ENCODE results near the gene DUSP5. TPM values are rescaled to one million over a fixed set of nuclear protein-coding genes. Genes with fewer than 3 reads are reported as not detected.

Gene DUSP5
- polyA plus RNA-seq, 2 donors: 33.8 to 107 TPM

DNA sequence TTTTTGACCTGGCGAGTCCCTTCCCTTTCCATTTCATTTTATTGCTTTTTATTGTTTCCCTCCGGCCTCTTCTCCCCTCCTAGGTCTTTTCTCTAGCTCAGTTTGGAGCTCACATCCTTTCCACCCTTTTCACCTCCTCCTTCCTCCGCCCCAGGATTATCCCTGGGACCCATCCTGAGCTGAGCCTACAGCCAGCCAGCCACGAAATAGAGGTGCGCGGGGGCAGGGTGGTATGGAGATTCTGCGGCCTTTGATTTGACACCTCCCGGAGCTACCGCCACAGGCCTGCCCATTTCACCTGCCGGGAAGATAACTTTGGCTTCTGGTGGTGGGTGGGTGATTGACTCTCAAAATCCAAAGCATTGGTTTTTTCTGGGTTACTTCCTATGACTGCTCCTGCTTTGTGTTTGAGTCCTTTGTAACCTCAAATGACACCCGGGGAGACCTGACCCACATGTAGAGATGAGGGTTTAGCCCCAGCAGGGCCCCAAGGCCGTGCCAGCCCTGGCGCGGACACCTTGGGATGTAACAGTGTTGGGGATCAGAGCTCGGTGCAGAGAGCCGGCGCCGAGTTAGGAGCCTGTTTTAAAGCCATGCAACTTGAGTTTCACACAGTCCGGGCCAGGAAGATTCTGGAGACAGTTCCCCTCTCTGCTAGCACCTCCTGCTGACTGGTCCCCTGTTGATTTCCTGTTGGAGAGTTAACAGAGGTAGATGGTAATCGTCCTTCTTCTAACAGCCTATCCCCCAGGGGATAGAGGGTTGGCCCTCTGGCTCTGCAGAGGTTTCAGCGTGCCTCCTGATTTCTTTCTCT, 1.5 kb downstream of the DUSP5 start:
- H3K4me1 ChIP-seq (ENCODE audit: control insufficient read depth in 2 of 2, insufficient read depth in 2 of 2, low read length in 1 of 2): peaks cover 3 to 18% of the 10 kb centered on the region in 2 donors
- H3K4me3 ChIP-seq (ENCODE audit: low read depth in 1 of 2, low read length in 2 of 2): peak overlapping the region; percentile 80 to 91
- H3K36me3 ChIP-seq (ENCODE audit: control insufficient read depth in 2 of 2, insufficient read depth in 2 of 2, low read length in 1 of 2): no peaks in the 10 kb centered on the region
- H3K9me3 ChIP-seq (ENCODE audit: control insufficient read depth in 2 of 2, insufficient read depth in 1 of 2, low read depth in 1 of 2, low read length in 1 of 2): no peaks in the 10 kb centered on the region
- peak overlapping the region; percentile 87 to 92 for H3K27ac ChIP-seq (ENCODE audit: low read depth in 2 of 2, low read length in 1 of 2)
- 38 to 40% methylated on average over 21 of the region's 21 CpGs for WGBS, 2 donors
- H3K27me3 ChIP-seq (ENCODE audit: control insufficient read depth in 1 of 2, insufficient read depth in 2 of 2, low read length in 2 of 2): no peaks in the 10 kb centered on the region

DNA sequence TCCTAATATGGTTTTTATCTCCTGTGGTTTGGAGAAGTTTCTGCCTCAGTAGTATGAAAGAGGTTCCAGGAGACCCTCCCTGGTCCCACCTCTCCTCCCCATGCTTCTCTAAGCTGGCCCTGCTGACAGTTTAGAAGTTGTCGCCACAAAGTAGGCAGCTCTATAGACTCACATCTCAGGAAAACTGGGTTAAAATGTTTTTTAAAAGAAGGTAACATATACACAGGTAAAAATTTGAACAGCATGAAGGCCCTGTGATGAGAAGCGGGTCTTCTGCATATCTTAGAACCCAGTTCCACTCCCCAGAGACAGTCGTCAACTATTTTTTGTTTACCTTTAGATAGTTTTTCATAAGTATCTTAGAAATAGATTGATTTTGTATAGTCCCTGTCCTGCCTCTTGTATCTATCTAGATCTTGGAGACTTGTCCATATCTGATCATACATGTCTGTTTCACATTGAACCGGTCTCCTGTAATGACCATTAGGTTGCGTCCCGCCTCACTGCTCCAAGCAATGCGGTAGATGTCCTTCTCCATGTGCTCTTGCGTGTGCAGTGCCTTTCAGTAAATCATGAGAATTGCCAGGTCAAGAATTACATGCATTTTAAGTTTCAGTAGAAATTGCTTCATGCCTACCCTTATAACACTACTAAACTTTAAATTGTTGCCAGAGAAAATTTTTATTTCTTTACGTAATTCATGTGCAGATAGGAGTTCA, 2.2 kb downstream of the DUSP5 start:
- WGBS, 2 donors: 88 to 89% methylated on average over 9 of the region's 9 CpGs

DNA sequence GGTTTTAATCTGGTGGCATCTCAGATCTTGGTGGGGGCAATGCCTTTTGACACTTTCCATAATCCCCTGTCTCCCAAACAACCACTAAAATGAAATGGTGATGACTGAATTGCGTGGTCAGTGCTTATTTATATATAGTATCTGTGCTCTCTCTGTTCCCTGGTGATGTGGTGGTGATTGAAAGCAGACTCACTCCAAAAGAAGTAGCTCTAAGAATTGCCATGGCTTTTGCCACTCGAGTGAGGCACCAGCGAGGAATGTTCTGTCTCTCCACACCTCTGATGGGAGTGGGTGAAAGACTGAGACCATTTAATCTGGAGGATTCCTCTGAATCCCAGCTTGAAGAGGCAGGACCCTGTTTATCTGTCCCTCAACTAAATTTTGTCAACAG, 2.8 kb downstream of the DUSP5 start:
- Histone ChIP-seq H3K36me3 (ENCODE audit: control insufficient read depth in 2 of 2, insufficient read depth in 2 of 2, low read length in 1 of 2) (no peaks in the 10 kb centered on the region), H3K27me3 (ENCODE audit: control insufficient read depth in 1 of 2, insufficient read depth in 2 of 2, low read length in 2 of 2) (no peaks in the 10 kb centered on the region), H3K9me3 (ENCODE audit: control insufficient read depth in 2 of 2, insufficient read depth in 1 of 2, low read depth in 1 of 2, low read length in 1 of 2) (no peaks in the 10 kb centered on the region), H3K4me1 (ENCODE audit: control insufficient read depth in 2 of 2, insufficient read depth in 2 of 2, low read length in 1 of 2) (peaks cover 3 to 18% of the 10 kb centered on the region in 2 donors), H3K27ac (ENCODE audit: low read depth in 2 of 2, low read length in 1 of 2) (peak overlapping the region; percentile 68 to 74), H3K4me3 (ENCODE audit: low read depth in 1 of 2, low read length in 2 of 2) (peak overlapping the region; percentile 43 to 80)
- 65 to 66% methylated on average over 3 of the region's 3 CpGs for WGBS, 2 donors

More for the DNA sequence above, 2.2 kb downstream of the DUSP5 start:
- Histone ChIP-seq H3K4me1 (ENCODE audit: control insufficient read depth in 2 of 2, insufficient read depth in 2 of 2, low read length in 1 of 2) (peaks cover 3 to 18% of the 10 kb centered on the region in 2 donors), H3K36me3 (ENCODE audit: control insufficient read depth in 2 of 2, insufficient read depth in 2 of 2, low read length in 1 of 2) (no peaks in the 10 kb centered on the region), H3K4me3 (ENCODE audit: low read depth in 1 of 2, low read length in 2 of 2) (peak overlapping the region; percentile 80 to 91), H3K9me3 (ENCODE audit: control insufficient read depth in 2 of 2, insufficient read depth in 1 of 2, low read depth in 1 of 2, low read length in 1 of 2) (no peaks in the 10 kb centered on the region), H3K27me3 (ENCODE audit: control insufficient read depth in 1 of 2, insufficient read depth in 2 of 2, low read length in 2 of 2) (no peaks in the 10 kb centered on the region), H3K27ac (ENCODE audit: low read depth in 2 of 2, low read length in 1 of 2) (peak overlapping the region; percentile 87 to 92)

DNA sequence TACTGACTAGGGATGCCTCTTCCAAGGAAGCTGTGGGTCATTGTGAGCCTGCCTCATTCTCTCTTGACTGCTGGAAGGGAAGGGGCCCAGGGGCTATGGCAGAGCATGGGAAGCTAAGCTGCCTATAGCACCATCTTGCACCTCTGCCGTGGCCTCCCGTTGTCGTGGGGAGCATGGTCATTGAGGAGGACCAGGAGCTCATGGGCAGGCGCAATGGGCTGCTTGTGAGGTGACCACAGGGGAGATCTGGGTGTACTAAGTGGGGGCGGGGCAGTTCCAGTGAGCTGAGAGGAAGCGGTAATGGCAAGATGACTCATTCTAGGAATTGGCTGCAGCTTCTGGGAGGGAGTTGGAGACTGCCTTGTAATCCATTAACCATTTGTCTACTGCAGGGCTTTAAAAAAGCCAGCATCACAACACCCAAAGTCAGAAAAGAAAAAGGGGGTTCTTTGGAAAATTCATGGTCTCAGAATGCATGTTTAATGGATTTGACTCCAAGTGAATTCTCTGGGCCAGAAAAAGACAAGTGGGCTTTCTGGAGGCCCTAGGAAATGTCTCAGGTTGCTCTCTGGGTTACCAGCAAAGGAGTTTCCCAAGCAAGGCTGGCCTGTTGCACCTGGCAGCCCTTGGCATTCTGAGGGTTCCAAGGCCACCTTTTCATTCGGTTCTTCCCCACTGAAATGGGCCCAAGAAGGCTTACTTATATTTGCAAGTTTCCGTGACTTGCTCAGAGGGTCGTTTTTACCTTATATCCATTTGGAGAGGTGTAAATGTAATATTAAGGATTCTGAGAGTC, 3.6 kb downstream of the DUSP5 start:
- 24 to 25% methylated on average over 9 of the region's 9 CpGs for WGBS, 2 donors
- H3K27ac ChIP-seq (ENCODE audit: low read depth in 2 of 2, low read length in 1 of 2): peak overlapping the region; percentile 68 to 74
- no peaks in the 10 kb centered on the region for H3K36me3 ChIP-seq (ENCODE audit: control insufficient read depth in 2 of 2, insufficient read depth in 2 of 2, low read length in 1 of 2)
- peak overlapping the region; percentile 43 to 80 for H3K4me3 ChIP-seq (ENCODE audit: low read depth in 1 of 2, low read length in 2 of 2)
- peaks cover 3 to 11% of the 10 kb centered on the region in 2 donors for H3K4me1 ChIP-seq (ENCODE audit: control insufficient read depth in 2 of 2, insufficient read depth in 2 of 2, low read length in 1 of 2)
- no peaks in the 10 kb centered on the region for H3K9me3 ChIP-seq (ENCODE audit: control insufficient read depth in 2 of 2, insufficient read depth in 1 of 2, low read depth in 1 of 2, low read length in 1 of 2)
- no peaks in the 10 kb centered on the region for H3K27me3 ChIP-seq (ENCODE audit: control insufficient read depth in 1 of 2, insufficient read depth in 2 of 2, low read length in 2 of 2)

DNA sequence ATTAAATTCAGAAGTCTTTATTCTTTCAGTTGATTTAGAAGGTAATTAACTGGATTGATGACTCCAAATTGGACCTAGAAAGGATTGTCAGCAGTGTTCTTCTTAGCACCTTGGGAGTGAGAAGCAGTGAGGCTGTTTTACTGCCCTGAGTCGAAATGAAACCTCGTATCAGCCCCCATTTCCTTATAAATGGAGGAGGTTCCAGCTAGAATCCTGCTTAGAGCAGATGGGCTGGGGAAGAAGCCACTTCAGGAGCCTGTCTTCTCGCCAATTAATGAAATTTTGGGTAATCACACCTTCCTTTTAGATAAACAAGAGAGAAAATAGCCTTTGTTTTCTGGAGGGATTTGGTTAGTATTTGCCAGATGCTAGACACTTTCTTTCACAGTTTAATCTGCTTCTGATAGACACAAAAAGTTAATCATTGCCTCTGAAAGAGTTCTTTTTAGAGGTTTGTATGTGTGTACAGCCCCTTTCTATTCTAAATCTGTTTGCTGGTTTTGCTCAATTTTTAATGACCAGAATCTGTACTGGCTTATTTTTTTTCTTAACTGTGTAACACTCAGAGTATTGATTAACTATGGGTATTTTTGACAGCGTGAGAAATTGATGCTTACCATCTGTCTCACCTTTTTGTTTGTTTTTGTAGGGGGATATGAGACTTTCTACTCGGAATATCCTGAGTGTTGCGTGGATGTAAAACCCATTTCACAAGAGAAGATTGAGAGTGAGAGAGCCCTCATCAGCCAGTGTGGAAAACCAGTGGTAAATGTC, 4.6 kb downstream of the DUSP5 start:
- peak overlapping the region; percentile 62 to 84 for H3K27ac ChIP-seq (ENCODE audit: low read depth in 2 of 2, low read length in 1 of 2)
- H3K9me3 ChIP-seq (ENCODE audit: control insufficient read depth in 2 of 2, insufficient read depth in 1 of 2, low read depth in 1 of 2, low read length in 1 of 2): no peaks in the 10 kb centered on the region
- H3K27me3 ChIP-seq (ENCODE audit: control insufficient read depth in 1 of 2, insufficient read depth in 2 of 2, low read length in 2 of 2): no peaks in the 10 kb centered on the region
- peak overlapping the region in 1 of 2 donors; percentile 80 for H3K4me3 ChIP-seq (ENCODE audit: low read depth in 1 of 2, low read length in 2 of 2)
- no peaks in the 10 kb centered on the region for H3K36me3 ChIP-seq (ENCODE audit: control insufficient read depth in 2 of 2, insufficient read depth in 2 of 2, low read length in 1 of 2)
- peaks cover 3 to 10% of the 10 kb centered on the region in 2 donors for H3K4me1 ChIP-seq (ENCODE audit: control insufficient read depth in 2 of 2, insufficient read depth in 2 of 2, low read length in 1 of 2)
- WGBS, 2 donors: 40 to 52% methylated on average over 6 of the region's 6 CpGs

DNA sequence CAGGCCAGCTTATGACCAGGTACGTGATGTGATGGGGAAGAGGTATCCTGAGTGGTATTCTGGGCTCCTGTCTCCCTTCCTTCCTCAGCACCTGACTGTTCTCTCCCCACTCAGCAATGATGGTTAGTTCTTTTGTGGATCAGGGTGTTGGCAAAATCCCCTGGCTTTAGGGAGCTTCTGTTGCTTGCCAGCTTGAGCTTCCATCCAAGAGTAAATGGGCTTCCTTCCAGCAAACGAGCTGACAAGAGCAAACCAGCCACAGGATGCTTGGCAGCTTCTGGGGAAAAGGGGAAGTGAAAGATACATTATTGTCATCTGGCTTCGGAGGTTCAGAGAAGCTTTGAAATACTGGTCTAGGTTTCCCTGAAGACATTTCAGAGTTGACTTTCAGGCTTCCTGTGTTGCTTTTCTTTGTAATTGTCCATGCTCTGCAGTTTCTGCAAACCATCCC, 5.2 kb downstream of the DUSP5 start:
- Histone ChIP-seq H3K4me1 (ENCODE audit: control insufficient read depth in 2 of 2, insufficient read depth in 2 of 2, low read length in 1 of 2) (peaks cover 3 to 10% of the 10 kb centered on the region in 2 donors), H3K4me3 (ENCODE audit: low read depth in 1 of 2, low read length in 2 of 2) (peak overlapping the region in 1 of 2 donors; percentile 23), H3K36me3 (ENCODE audit: control insufficient read depth in 2 of 2, insufficient read depth in 2 of 2, low read length in 1 of 2) (no peaks in the 10 kb centered on the region), H3K27ac (ENCODE audit: low read depth in 2 of 2, low read length in 1 of 2) (peak overlapping the region; percentile 62 to 84), H3K27me3 (ENCODE audit: control insufficient read depth in 1 of 2, insufficient read depth in 2 of 2, low read length in 2 of 2) (no peaks in the 10 kb centered on the region), H3K9me3 (ENCODE audit: control insufficient read depth in 2 of 2, insufficient read depth in 1 of 2, low read depth in 1 of 2, low read length in 1 of 2) (no peaks in the 10 kb centered on the region)
- 4 to 14% methylated on average over 3 of the region's 3 CpGs for WGBS, 2 donors

DNA sequence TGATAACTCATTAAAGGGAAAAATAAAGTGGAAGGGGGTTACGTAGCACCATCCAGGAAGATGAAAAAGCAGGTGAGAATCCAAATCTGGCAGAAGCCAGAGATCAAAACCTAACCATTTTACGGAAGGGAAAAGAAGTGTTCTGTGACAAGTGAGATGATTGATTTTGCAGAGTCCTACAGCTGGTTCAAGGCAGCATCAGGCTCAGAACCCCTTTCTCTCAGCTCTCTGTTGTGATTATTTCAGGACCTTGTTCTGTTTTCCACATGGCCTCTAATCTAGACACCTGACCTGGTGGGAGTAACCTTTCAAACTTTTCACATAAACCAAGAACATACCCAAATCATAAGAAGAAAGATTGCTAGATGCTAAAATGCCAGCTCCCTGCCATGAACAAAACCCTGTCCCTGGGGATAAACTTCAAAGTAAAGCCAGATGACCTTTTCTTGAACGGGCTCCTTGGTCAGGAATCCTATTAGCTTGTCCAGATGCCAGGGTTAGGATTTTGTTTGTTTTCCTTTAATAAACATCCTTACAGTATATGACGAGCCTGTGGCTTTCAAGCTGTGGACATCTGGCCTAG, 5.9 kb downstream of the DUSP5 start:
- no peaks in the 10 kb centered on the region for H3K36me3 ChIP-seq (ENCODE audit: control insufficient read depth in 2 of 2, insufficient read depth in 2 of 2, low read length in 1 of 2)
- WGBS, 2 donors: 19 to 36% methylated on average over 4 of the region's 4 CpGs
- no peaks in the 10 kb centered on the region for H3K9me3 ChIP-seq (ENCODE audit: control insufficient read depth in 2 of 2, insufficient read depth in 1 of 2, low read depth in 1 of 2, low read length in 1 of 2)
- peak overlapping the region; percentile 62 to 85 for H3K27ac ChIP-seq (ENCODE audit: low read depth in 2 of 2, low read length in 1 of 2)
- peak overlapping the region in 1 of 2 donors; percentile 23 for H3K4me3 ChIP-seq (ENCODE audit: low read depth in 1 of 2, low read length in 2 of 2)
- H3K27me3 ChIP-seq (ENCODE audit: control insufficient read depth in 1 of 2, insufficient read depth in 2 of 2, low read length in 2 of 2): no peaks in the 10 kb centered on the region
- H3K4me1 ChIP-seq (ENCODE audit: control insufficient read depth in 2 of 2, insufficient read depth in 2 of 2, low read length in 1 of 2): peaks cover 3 to 10% of the 10 kb centered on the region in 2 donors

DNA sequence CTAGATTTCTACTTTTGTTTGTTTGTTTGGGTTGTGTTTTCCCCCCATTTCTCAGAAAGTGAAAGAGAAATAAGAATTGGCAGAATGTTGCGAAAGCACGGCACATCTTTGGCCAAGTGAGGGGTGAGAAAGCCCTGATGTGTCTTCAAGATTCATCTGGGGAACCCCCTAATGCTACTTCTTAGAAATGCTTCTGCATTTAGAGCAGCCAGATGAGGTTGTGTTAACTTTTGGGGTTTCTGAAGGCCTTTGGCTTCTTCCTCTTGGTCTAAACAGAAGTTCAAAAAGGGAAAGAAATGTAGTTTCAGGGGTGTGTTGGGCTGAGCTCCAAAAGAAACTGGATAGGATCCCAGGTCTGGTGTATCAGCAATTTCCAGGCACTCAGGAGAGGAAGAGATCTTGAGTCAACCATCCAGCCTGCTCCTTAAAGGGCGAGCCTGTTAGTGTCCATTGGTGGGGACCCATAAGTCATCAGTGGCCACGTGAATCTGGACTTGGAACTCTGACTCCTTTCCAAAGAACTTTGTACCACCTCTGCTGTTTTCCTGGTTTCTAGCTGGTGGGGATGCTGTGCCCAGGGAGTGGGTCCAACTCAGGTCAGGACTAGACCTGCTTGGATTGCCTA, 6.5 kb downstream of the DUSP5 start:
- H3K9me3 ChIP-seq (ENCODE audit: control insufficient read depth in 2 of 2, insufficient read depth in 1 of 2, low read depth in 1 of 2, low read length in 1 of 2): no peaks in the 10 kb centered on the region
- peak overlapping the region; percentile 62 to 85 for H3K27ac ChIP-seq (ENCODE audit: low read depth in 2 of 2, low read length in 1 of 2)
- no peaks in the 10 kb centered on the region for H3K27me3 ChIP-seq (ENCODE audit: control insufficient read depth in 1 of 2, insufficient read depth in 2 of 2, low read length in 2 of 2)
- H3K4me3 ChIP-seq (ENCODE audit: low read depth in 1 of 2, low read length in 2 of 2): no peak overlapping the region
- H3K4me1 ChIP-seq (ENCODE audit: control insufficient read depth in 2 of 2, insufficient read depth in 2 of 2, low read length in 1 of 2): peaks cover 3 to 7% of the 10 kb centered on the region in 2 donors
- WGBS, 2 donors: 7 to 27% methylated on average over 4 of the region's 4 CpGs
- no peaks in the 10 kb centered on the region for H3K36me3 ChIP-seq (ENCODE audit: control insufficient read depth in 2 of 2, insufficient read depth in 2 of 2, low read length in 1 of 2)
